ENCODE results near the gene FGF12.

FGF12 gene

GRCh38 chr3:192408647-192409200, 318.6 kb downstream of the FGF12 start:
- Histone ChIP-seq H3K27me3 (replicated peaks; ENCODE audit: control insufficient read depth, insufficient read depth, low read length) (peaks cover 25% of the 10 kb centered on the region), H3K4me3 (ENCODE audit: low read length) (peak overlapping the region; percentile 77), H3K4me1 (ENCODE audit: control insufficient read depth, insufficient read depth, low read length) (peaks cover 8% of the 10 kb centered on the region), H3K9me3 (ENCODE audit: control insufficient read depth, low read length) (no peaks in the 10 kb centered on the region), H3K36me3 (ENCODE audit: control insufficient read depth, insufficient read depth, low read length, severe bottlenecking) (no peaks in the 10 kb centered on the region), H3K9ac (ENCODE audit: low read length) (no peak overlapping the region)
- no peak for DNase-seq (ENCODE audit: low read depth)

- H3K9ac ChIP-seq (ENCODE audit: low read length): no peak overlapping the region
- H3K4me1 ChIP-seq (ENCODE audit: control insufficient read depth, insufficient read depth, low read length): peaks cover 8% of the 10 kb centered on the region
- no peak for DNase-seq (ENCODE audit: low read depth)
- H3K27me3 ChIP-seq (replicated peaks; ENCODE audit: control insufficient read depth, insufficient read depth, low read length): peaks cover 25% of the 10 kb centered on the region
- H3K4me3 ChIP-seq (ENCODE audit: low read length): peak overlapping the region; percentile 64
- H3K9me3 ChIP-seq (ENCODE audit: control insufficient read depth, low read length): no peaks in the 10 kb centered on the region
- no peaks in the 10 kb centered on the region for H3K36me3 ChIP-seq (ENCODE audit: control insufficient read depth, insufficient read depth, low read length, severe bottlenecking)
Observed at GRCh38 chr3:192408007-192408646, 319.2 kb downstream of the FGF12 start.

GRCh38 chr3:192399767-192400166, 327.6 kb downstream of the FGF12 start:
- no peaks in the 10 kb centered on the region for H3K27me3 ChIP-seq (replicated peaks; ENCODE audit: control insufficient read depth, insufficient read depth, low read length)
- H3K9ac ChIP-seq (ENCODE audit: low read length): no peak overlapping the region
- no peaks in the 10 kb centered on the region for H3K36me3 ChIP-seq (ENCODE audit: control insufficient read depth, insufficient read depth, low read length, severe bottlenecking)
- H3K4me1 ChIP-seq (ENCODE audit: control insufficient read depth, insufficient read depth, low read length): no peaks in the 10 kb centered on the region
- no peak for DNase-seq (ENCODE audit: low read depth)
- no peaks in the 10 kb centered on the region for H3K9me3 ChIP-seq (ENCODE audit: control insufficient read depth, low read length)
- no peak overlapping the region for H3K4me3 ChIP-seq (ENCODE audit: low read length)

- Histone ChIP-seq H3K9me3 (ENCODE audit: control insufficient read depth, low read length) (no peaks in the 10 kb centered on the region), H3K36me3 (ENCODE audit: control insufficient read depth, insufficient read depth, low read length, severe bottlenecking) (no peaks in the 10 kb centered on the region), H3K9ac (ENCODE audit: low read length) (no peak overlapping the region), H3K4me3 (ENCODE audit: low read length) (no peak overlapping the region), H3K4me1 (ENCODE audit: control insufficient read depth, insufficient read depth, low read length) (no peaks in the 10 kb centered on the region), H3K27me3 (replicated peaks; ENCODE audit: control insufficient read depth, insufficient read depth, low read length) (no peaks in the 10 kb centered on the region)
- DNase-seq (ENCODE audit: low read depth): no peak
Observed at GRCh38 chr3:192397012-192397411, 330.3 kb downstream of the FGF12 start.

GRCh38 chr3:192395506-192395905, 331.8 kb downstream of the FGF12 start:
- Histone ChIP-seq H3K9me3 (ENCODE audit: control insufficient read depth, low read length) (no peaks in the 10 kb centered on the region), H3K36me3 (ENCODE audit: control insufficient read depth, insufficient read depth, low read length, severe bottlenecking) (no peaks in the 10 kb centered on the region), H3K27me3 (replicated peaks; ENCODE audit: control insufficient read depth, insufficient read depth, low read length) (no peaks in the 10 kb centered on the region), H3K9ac (ENCODE audit: low read length) (no peak overlapping the region), H3K4me3 (ENCODE audit: low read length) (no peak overlapping the region), H3K4me1 (ENCODE audit: control insufficient read depth, insufficient read depth, low read length) (no peaks in the 10 kb centered on the region)
- DNase-seq (ENCODE audit: low read depth): no peak

- no peaks in the 10 kb centered on the region for H3K4me1 ChIP-seq (ENCODE audit: control insufficient read depth, insufficient read depth, low read length)
- H3K27me3 ChIP-seq (replicated peaks; ENCODE audit: control insufficient read depth, insufficient read depth, low read length): no peaks in the 10 kb centered on the region
- H3K4me3 ChIP-seq (ENCODE audit: low read length): no peak overlapping the region
- no peak overlapping the region for H3K9ac ChIP-seq (ENCODE audit: low read length)
- DNase-seq (ENCODE audit: low read depth): no peak
- H3K36me3 ChIP-seq (ENCODE audit: control insufficient read depth, insufficient read depth, low read length, severe bottlenecking): no peaks in the 10 kb centered on the region
- no peaks in the 10 kb centered on the region for H3K9me3 ChIP-seq (ENCODE audit: control insufficient read depth, low read length)
Observed at GRCh38 chr3:192392986-192393385, 334.4 kb downstream of the FGF12 start.

GRCh38 chr3:192382861-192383260, 344.5 kb downstream of the FGF12 start:
- no peak overlapping the region for H3K9ac ChIP-seq (ENCODE audit: low read length)
- no peaks in the 10 kb centered on the region for H3K27me3 ChIP-seq (replicated peaks; ENCODE audit: control insufficient read depth, insufficient read depth, low read length)
- no peak for DNase-seq (ENCODE audit: low read depth)
- H3K4me1 ChIP-seq (ENCODE audit: control insufficient read depth, insufficient read depth, low read length): no peaks in the 10 kb centered on the region
- H3K36me3 ChIP-seq (ENCODE audit: control insufficient read depth, insufficient read depth, low read length, severe bottlenecking): no peaks in the 10 kb centered on the region
- H3K4me3 ChIP-seq (ENCODE audit: low read length): no peak overlapping the region
- no peaks in the 10 kb centered on the region for H3K9me3 ChIP-seq (ENCODE audit: control insufficient read depth, low read length)

GRCh38 chr3:192373586-192373985, 353.8 kb downstream of the FGF12 start:
- no peaks in the 10 kb centered on the region for H3K4me1 ChIP-seq (ENCODE audit: control insufficient read depth, insufficient read depth, low read length)
- peaks cover 14% of the 10 kb centered on the region for H3K27me3 ChIP-seq (replicated peaks; ENCODE audit: control insufficient read depth, insufficient read depth, low read length)
- no peaks in the 10 kb centered on the region for H3K9me3 ChIP-seq (ENCODE audit: control insufficient read depth, low read length)
- H3K4me3 ChIP-seq (ENCODE audit: low read length): no peak overlapping the region
- no peak overlapping the region for H3K9ac ChIP-seq (ENCODE audit: low read length)
- H3K36me3 ChIP-seq (ENCODE audit: control insufficient read depth, insufficient read depth, low read length, severe bottlenecking): no peaks in the 10 kb centered on the region
- DNase-seq (ENCODE audit: low read depth): no peak

- Histone ChIP-seq H3K36me3 (ENCODE audit: control insufficient read depth, insufficient read depth, low read length, severe bottlenecking) (no peaks in the 10 kb centered on the region), H3K9me3 (ENCODE audit: control insufficient read depth, low read length) (no peaks in the 10 kb centered on the region), H3K4me3 (ENCODE audit: low read length) (no peak overlapping the region), H3K4me1 (ENCODE audit: control insufficient read depth, insufficient read depth, low read length) (no peaks in the 10 kb centered on the region), H3K9ac (ENCODE audit: low read length) (no peak overlapping the region), H3K27me3 (replicated peaks; ENCODE audit: control insufficient read depth, insufficient read depth, low read length) (peaks cover 14% of the 10 kb centered on the region)
- DNase-seq (ENCODE audit: low read depth): no peak
Observed at GRCh38 chr3:192373032-192373431, 354.3 kb downstream of the FGF12 start.

GRCh38 chr3:192372616-192373015, 354.7 kb downstream of the FGF12 start:
- DNase-seq (ENCODE audit: low read depth): no peak
- no peaks in the 10 kb centered on the region for H3K9me3 ChIP-seq (ENCODE audit: control insufficient read depth, low read length)
- H3K9ac ChIP-seq (ENCODE audit: low read length): no peak overlapping the region

GRCh38 chr3:192371870-192372400, 355.4 kb downstream of the FGF12 start:
- Histone ChIP-seq H3K9me3 (ENCODE audit: control insufficient read depth, low read length) (no peaks in the 10 kb centered on the region), H3K36me3 (ENCODE audit: control insufficient read depth, insufficient read depth, low read length, severe bottlenecking) (no peaks in the 10 kb centered on the region), H3K4me3 (ENCODE audit: low read length) (no peak overlapping the region), H3K27me3 (replicated peaks; ENCODE audit: control insufficient read depth, insufficient read depth, low read length) (peaks cover 14% of the 10 kb centered on the region), H3K4me1 (ENCODE audit: control insufficient read depth, insufficient read depth, low read length) (no peaks in the 10 kb centered on the region), H3K9ac (ENCODE audit: low read length) (no peak overlapping the region)
- no peak for DNase-seq (ENCODE audit: low read depth)

More at GRCh38 chr3:192372616-192373015, 354.7 kb downstream of the FGF12 start:
- Histone ChIP-seq H3K4me3 (ENCODE audit: low read length) (no peak overlapping the region), H3K4me1 (ENCODE audit: control insufficient read depth, insufficient read depth, low read length) (no peaks in the 10 kb centered on the region), H3K36me3 (ENCODE audit: control insufficient read depth, insufficient read depth, low read length, severe bottlenecking) (no peaks in the 10 kb centered on the region), H3K27me3 (replicated peaks; ENCODE audit: control insufficient read depth, insufficient read depth, low read length) (peaks cover 14% of the 10 kb centered on the region)
